ENCODE results near the gene GLIPR1L2.
"Not testable (repeated sequence)": the region's sequence is repeated elsewhere in the genome, so short reads cannot be mapped to it uniquely, and the experiment has no call there.

GLIPR1L2 gene

DNA sequence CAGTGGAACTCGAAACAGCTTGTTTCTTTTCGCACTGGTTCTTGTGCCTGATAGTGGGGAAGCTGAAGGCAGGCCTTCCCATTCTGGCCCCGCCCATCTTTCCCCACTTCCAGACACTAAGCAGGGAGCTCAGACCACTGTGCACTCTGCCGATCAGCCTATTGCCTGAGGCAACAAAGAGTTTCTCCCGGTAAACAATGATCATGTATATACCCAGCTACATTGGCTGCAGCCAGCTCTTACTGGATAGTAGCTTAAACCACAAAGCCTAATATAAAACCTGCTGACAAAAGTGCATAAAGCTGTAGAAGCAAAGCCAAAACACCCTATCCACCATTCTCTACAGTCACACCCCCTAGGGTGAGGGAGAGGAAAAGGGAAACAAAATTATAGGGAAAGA, 65.0 kb downstream of the GLIPR1L2 start:
- TF ChIP-seq ESRRG (CRISPR knock-in tag; IDR thresholded peaks at IDR 0.05) (no peak), ZFP3 (CRISPR knock-in tag; IDR thresholded peaks at IDR 0.05) (no peak), GLIS3 (CRISPR knock-in tag; IDR thresholded peaks at IDR 0.05) (no peak), ZC3H10 (CRISPR knock-in tag; IDR thresholded peaks at IDR 0.05) (no peak), ZFP30 (CRISPR knock-in tag; IDR thresholded peaks at IDR 0.05) (no peak), ZNF565 (CRISPR knock-in tag; conservative IDR thresholded peaks at IDR 0.05; ENCODE audit: low read depth) (no peak), TCF4 (CRISPR knock-in tag; IDR thresholded peaks at IDR 0.05; ENCODE audit: borderline replicate concordance) (no peak), ISL1 (CRISPR knock-in tag; IDR thresholded peaks at IDR 0.05) (no peak), ZNF8 (CRISPR knock-in tag; IDR thresholded peaks at IDR 0.05) (no peak), ZNF70 (CRISPR knock-in tag; IDR thresholded peaks at IDR 0.05) (no peak), ARNTL (CRISPR knock-in tag; IDR thresholded peaks at IDR 0.05; ENCODE audit: borderline replicate concordance, low read depth) (no peak), TOX (CRISPR knock-in tag; IDR thresholded peaks at IDR 0.05; ENCODE audit: borderline replicate concordance) (no peak), SNAI2 (CRISPR knock-in tag; IDR thresholded peaks at IDR 0.05) (no peak)
- TF ChIP-seq, protein P1, sequence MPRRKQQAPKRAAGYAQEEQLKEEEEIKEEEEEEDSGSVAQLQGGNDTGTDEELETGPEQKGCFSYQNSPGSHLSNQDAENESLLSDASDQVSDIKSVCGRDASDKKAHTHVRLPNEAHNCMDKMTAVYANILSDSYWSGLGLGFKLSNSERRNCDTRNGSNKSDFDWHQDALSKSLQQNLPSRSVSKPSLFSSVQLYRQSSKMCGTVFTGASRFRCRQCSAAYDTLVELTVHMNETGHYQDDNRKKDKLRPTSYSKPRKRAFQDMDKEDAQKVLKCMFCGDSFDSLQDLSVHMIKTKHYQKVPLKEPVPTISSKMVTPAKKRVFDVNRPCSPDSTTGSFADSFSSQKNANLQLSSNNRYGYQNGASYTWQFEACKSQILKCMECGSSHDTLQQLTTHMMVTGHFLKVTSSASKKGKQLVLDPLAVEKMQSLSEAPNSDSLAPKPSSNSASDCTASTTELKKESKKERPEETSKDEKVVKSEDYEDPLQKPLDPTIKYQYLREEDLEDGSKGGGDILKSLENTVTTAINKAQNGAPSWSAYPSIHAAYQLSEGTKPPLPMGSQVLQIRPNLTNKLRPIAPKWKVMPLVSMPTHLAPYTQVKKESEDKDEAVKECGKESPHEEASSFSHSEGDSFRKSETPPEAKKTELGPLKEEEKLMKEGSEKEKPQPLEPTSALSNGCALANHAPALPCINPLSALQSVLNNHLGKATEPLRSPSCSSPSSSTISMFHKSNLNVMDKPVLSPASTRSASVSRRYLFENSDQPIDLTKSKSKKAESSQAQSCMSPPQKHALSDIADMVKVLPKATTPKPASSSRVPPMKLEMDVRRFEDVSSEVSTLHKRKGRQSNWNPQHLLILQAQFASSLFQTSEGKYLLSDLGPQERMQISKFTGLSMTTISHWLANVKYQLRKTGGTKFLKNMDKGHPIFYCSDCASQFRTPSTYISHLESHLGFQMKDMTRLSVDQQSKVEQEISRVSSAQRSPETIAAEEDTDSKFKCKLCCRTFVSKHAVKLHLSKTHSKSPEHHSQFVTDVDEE (CRISPR knock-in tag; IDR thresholded peaks at IDR 0.05) = no peak
- TF ChIP-seq, protein P2, sequence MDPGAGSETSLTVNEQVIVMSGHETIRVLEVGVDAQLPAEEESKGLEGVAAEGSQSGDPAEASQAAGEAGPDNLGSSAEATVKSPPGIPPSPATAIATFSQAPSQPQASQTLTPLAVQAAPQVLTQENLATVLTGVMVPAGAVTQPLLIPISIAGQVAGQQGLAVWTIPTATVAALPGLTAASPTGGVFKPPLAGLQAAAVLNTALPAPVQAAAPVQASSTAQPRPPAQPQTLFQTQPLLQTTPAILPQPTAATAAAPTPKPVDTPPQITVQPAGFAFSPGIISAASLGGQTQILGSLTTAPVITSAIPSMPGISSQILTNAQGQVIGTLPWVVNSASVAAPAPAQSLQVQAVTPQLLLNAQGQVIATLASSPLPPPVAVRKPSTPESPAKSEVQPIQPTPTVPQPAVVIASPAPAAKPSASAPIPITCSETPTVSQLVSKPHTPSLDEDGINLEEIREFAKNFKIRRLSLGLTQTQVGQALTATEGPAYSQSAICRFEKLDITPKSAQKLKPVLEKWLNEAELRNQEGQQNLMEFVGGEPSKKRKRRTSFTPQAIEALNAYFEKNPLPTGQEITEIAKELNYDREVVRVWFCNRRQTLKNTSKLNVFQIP (CRISPR knock-in tag; IDR thresholded peaks at IDR 0.05; ENCODE audit: borderline replicate concordance, low read depth) = no peak
- ATAC-seq = no peak

DNA sequence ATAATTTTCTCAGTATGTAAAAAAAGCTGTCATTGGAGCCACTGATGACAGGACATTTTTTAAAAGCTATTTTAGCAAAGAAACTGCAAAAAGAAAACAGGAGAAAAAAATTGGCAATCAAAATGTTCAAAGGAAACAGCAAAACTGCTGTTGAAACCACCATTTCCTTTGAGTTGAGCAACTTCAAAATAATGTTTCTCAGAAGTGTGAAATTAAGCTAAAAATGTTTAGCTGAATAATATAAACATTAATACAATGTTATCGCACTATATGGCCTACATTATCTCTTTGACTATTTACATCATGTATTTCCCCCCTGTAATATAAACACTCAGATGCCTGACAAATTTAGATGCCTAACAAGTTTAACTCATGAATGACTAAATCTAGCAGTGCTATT, 66.3 kb downstream of the GLIPR1L2 start:
- no peak for TF ChIP-seq TOX (CRISPR knock-in tag; IDR thresholded peaks at IDR 0.05; ENCODE audit: borderline replicate concordance)
- TF ChIP-seq RARB (CRISPR knock-in tag; IDR thresholded peaks at IDR 0.05) = no peak
- no peak for TF ChIP-seq CSDC2 (CRISPR knock-in tag; IDR thresholded peaks at IDR 0.05)
- no peak for TF ChIP-seq ZNF8 (CRISPR knock-in tag; IDR thresholded peaks at IDR 0.05)
- TF ChIP-seq, protein P3, sequence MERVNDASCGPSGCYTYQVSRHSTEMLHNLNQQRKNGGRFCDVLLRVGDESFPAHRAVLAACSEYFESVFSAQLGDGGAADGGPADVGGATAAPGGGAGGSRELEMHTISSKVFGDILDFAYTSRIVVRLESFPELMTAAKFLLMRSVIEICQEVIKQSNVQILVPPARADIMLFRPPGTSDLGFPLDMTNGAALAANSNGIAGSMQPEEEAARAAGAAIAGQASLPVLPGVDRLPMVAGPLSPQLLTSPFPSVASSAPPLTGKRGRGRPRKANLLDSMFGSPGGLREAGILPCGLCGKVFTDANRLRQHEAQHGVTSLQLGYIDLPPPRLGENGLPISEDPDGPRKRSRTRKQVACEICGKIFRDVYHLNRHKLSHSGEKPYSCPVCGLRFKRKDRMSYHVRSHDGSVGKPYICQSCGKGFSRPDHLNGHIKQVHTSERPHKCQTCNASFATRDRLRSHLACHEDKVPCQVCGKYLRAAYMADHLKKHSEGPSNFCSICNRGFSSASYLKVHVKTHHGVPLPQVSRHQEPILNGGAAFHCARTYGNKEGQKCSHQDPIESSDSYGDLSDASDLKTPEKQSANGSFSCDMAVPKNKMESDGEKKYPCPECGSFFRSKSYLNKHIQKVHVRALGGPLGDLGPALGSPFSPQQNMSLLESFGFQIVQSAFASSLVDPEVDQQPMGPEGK (CRISPR knock-in tag; IDR thresholded peaks at IDR 0.05; ENCODE audit: borderline replicate concordance) = no peak
- TF ChIP-seq, protein P1 (CRISPR knock-in tag; IDR thresholded peaks at IDR 0.05) = no peak
- TF ChIP-seq ZC3H10 (CRISPR knock-in tag; IDR thresholded peaks at IDR 0.05) = no peak
- TF ChIP-seq ZNF565 (CRISPR knock-in tag; conservative IDR thresholded peaks at IDR 0.05; ENCODE audit: low read depth) = no peak
- TF ChIP-seq TCF4 (CRISPR knock-in tag; IDR thresholded peaks at IDR 0.05; ENCODE audit: borderline replicate concordance) = no peak
- no peak for TF ChIP-seq BACH2 (CRISPR knock-in tag; IDR thresholded peaks at IDR 0.05; ENCODE audit: borderline replicate concordance)
- TF ChIP-seq GLIS3 (CRISPR knock-in tag; IDR thresholded peaks at IDR 0.05) = no peak
- no peak for TF ChIP-seq ARNTL (CRISPR knock-in tag; IDR thresholded peaks at IDR 0.05; ENCODE audit: borderline replicate concordance, low read depth)
- no peak for TF ChIP-seq ESRRG (CRISPR knock-in tag; IDR thresholded peaks at IDR 0.05)
- no peak for TF ChIP-seq OSR1 (CRISPR knock-in tag; IDR thresholded peaks at IDR 0.05)
- TF ChIP-seq, protein P4, sequence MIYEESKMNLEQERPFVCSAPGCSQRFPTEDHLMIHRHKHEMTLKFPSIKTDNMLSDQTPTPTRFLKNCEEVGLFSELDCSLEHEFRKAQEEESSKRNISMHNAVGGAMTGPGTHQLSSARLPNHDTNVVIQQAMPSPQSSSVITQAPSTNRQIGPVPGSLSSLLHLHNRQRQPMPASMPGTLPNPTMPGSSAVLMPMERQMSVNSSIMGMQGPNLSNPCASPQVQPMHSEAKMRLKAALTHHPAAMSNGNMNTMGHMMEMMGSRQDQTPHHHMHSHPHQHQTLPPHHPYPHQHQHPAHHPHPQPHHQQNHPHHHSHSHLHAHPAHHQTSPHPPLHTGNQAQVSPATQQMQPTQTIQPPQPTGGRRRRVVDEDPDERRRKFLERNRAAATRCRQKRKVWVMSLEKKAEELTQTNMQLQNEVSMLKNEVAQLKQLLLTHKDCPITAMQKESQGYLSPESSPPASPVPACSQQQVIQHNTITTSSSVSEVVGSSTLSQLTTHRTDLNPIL (CRISPR knock-in tag; IDR thresholded peaks at IDR 0.05; ENCODE audit: low read depth) = no peak

DNA sequence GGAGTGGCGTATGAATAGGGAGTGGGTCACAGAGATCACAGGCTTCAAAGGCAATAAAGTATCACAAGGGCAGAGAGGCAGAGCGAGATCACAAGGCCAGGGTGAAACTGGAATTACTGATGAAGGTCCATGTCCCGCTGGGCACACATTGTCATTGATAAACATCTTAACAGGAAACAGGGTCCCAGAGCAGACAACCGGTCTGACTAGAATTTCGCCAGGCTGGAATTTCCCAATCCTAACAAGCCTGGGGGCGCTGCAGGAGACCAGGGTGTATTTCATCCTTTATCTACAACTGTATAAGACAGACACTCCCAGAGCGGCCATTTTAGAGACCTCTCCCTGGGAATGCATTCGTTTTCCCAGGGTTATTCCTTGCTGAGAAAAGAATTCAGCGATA, 67.0 kb downstream of the GLIPR1L2 start:
- not testable (repeated sequence) for ATAC-seq

More for the DNA sequence above, 66.3 kb downstream of the GLIPR1L2 start:
- no peak for ATAC-seq

All from SK-N-SH treated with all-trans-retinoic acid at 6 μM for 48 hours (cell line).